GM12878 (cell line): Measurements from ENCODE around the gene TH. TPM values are rescaled to one million over a fixed set of nuclear protein-coding genes. Genes with fewer than 3 reads are reported as not detected.

Source experiments
- ATAC-seq: fragments of 200-7000 bp; cut with Tn5 transposase; 3 replicates; pipeline ENCODE4 v1.9.1; 2020; ENCODE audit warnings: mild to moderate bottlenecking, moderate library complexity
- BruUV-seq: library from RNA; stranded (reverse); fragments of 400-500 nt; replicated peaks from 2 replicates; lab custom pipeline; 2021; lab: Mats Ljungman, UMichigan
- CTCF ChIA-PET: fragments of 300-600 bp; sonication (Branson Sonifier 250); formaldehyde crosslinking; extraction: SDS; loops from one replicate; lab custom pipeline; 2021; ENCODE audit warnings: inconsistent platforms; lab: Yijun Ruan, JAX
- POLR2A ChIA-PET: fragments of 350-600 bp; formaldehyde crosslinking; extraction: SDS; loops from one replicate; lab custom pipeline; 2021; ENCODE audit warnings: inconsistent platforms; lab: Charles Lee
- RAD21 ChIA-PET: fragments of 300-600 bp; sonication (Branson Sonifier 250); formaldehyde crosslinking; loops from one replicate; lab custom pipeline; 2023; ENCODE audit warnings: antibody characterized with exemption; ENCODE audit not compliant: unreplicated experiment; lab: Charles Lee
- SMC1A ChIA-PET: fragments of 300-600 bp; sonication (Branson Sonifier 250); formaldehyde crosslinking; loops from one replicate; lab custom pipeline; 2023; ENCODE audit not compliant: unreplicated experiment, uncharacterized antibody; lab: Charles Lee
- DNase-seq: peaks from one replicate; pipeline ENCODE4 v3.0.0-alpha.2; 2011; ENCODE audit warnings: low read depth, low spot score
- FAIRE-seq: peaks from 3 replicates; lab custom pipeline; 2011; peaks lifted over from hg19 to GRCh38; lab: Jason Lieb, UNC
- H2AFZ ChIP-seq: 2 replicates; pipeline ENCODE4 v1.6.0; 2011; ENCODE audit warnings: low read depth, low read length, control low read depth; ENCODE audit not compliant: control insufficient read depth
- H3K27ac ChIP-seq: 2 replicates; pipeline ENCODE4 v1.5.1; 2011; ENCODE audit warnings: control low read depth; ENCODE audit not compliant: control insufficient read depth, insufficient read depth
- H3K27me3 ChIP-seq, 2 experiments: replicated peaks in 1 of 2; 2 replicates each; pipeline versions ENCODE4 v1.6.0 to v1.6.1; 2011; ENCODE audit warnings: low read length in 1 of 2; ENCODE audit not compliant: control insufficient read depth in 2 of 2, insufficient read depth in 2 of 2
- H3K36me3 ChIP-seq, 2 experiments: 2 replicates each; pipeline ENCODE4 v1.5.1; 2011; ENCODE audit warnings: low read length in 1 of 2; ENCODE audit not compliant: control insufficient read depth in 2 of 2, insufficient read depth in 2 of 2
- H3K4me1 ChIP-seq: 2 replicates; pipeline ENCODE4 v1.6.1; 2011; ENCODE audit warnings: mild to moderate bottlenecking, low read length, moderate library complexity, mixed read lengths; ENCODE audit not compliant: control insufficient read depth, insufficient read depth
- H3K4me2 ChIP-seq: 2 replicates; pipeline ENCODE4 v1.6.0; 2011; ENCODE audit warnings: control low read depth; ENCODE audit not compliant: control insufficient read depth, insufficient read depth
- H3K4me3 ChIP-seq: fragments of 200-600 bp; sonication (generic); 2 replicates; pipeline ENCODE4 v1.5.1; 2016
- H3K79me2 ChIP-seq: 2 replicates; pipeline ENCODE4 v1.6.0; 2011; ENCODE audit warnings: low read length; ENCODE audit not compliant: control insufficient read depth, insufficient read depth
- H3K9ac ChIP-seq: 2 replicates; pipeline ENCODE4 v1.8.0; 2011; ENCODE audit warnings: low read length, control low read depth, mixed read lengths; ENCODE audit not compliant: control insufficient read depth, insufficient read depth
- H3K9me3 ChIP-seq: replicated peaks from 3 replicates; pipeline ENCODE4 v1.5.1; 2011; ENCODE audit warnings: mild to moderate bottlenecking, low read length; ENCODE audit not compliant: control insufficient read depth, insufficient read depth
- H4K20me1 ChIP-seq: 2 replicates; pipeline ENCODE4 v1.6.0; 2011; ENCODE audit not compliant: control insufficient read depth, insufficient read depth
- MYC ChIP-seq: IDR thresholded peaks from 2 replicates; pipeline ENCODE4 v1.6.1; 2011; ENCODE audit warnings: mild to moderate bottlenecking, low read length, moderate library complexity, inconsistent platforms; ENCODE audit not compliant: insufficient read depth, insufficient replicate concordance, insufficient read length, severe bottlenecking
- SIX5 ChIP-seq: IDR thresholded peaks from 2 replicates; pipeline ENCODE4 v1.6.1; 2011; ENCODE audit warnings: mild to moderate bottlenecking, low read depth, low read length, moderate library complexity; ENCODE audit not compliant: severe bottlenecking
- SUZ12 ChIP-seq: fragments of 200-600 bp; sonication (generic); IDR thresholded peaks from one replicate; pipeline ENCODE4 v1.6.1; 2018; ENCODE audit warnings: antibody characterized with exemption, mild to moderate bottlenecking; ENCODE audit not compliant: unreplicated experiment
- ZNF24 ChIP-seq: fragments of 450-650 bp; IDR thresholded peaks from 2 replicates; pipeline ENCODE4 v1.6.1; 2017; ENCODE audit warnings: antibody characterized with exemption, mild to moderate bottlenecking
- WGBS: methylation state at CpG from one replicate; pipeline ENCODE4 v1.1.6; 2016; ENCODE audit warnings: low lambda C conversion rate; ENCODE audit not compliant: insufficient replicate concordance, insufficient coverage; ENCODE audit errors: missing lambda C conversion rate; 5-methylcytosine and 5-hydroxymethylcytosine counted together
- in situ Hi-C: fragments of 300-500 bp; cut with MboI; formaldehyde crosslinking; loops from 9 replicates; pipeline ENCODE4 v1.14.3; 2018; ENCODE audit warnings: mixed read lengths
- intact Hi-C: fragments of 100-400 bp; cut with micrococcal nuclease; formaldehyde crosslinking; loops from one replicate; pipeline ENCODE4 v1.14.2; 2022; ENCODE audit not compliant: unreplicated experiment
- polyA plus RNA-seq, 11 experiments: library from polyadenylated mRNA; depleted of rRNA in 4 of 11; unstranded in 6 of 11; stranded (reverse) in 5 of 11; fragments of >200 nt; fragmentation: Nextera tagmentation in 4 of 11; fragmentation: Illumina TruSeq in 1 of 11; extraction: Ambion mirVana in 4 of 11; extraction: Trizol in 1 of 11; gene quantifications; 1 replicate in 1 of 11; 2 replicates in 10 of 11; pipeline versions ENCODE4 v1.2.1 to v1.2.3, GENCODE V29; 2011 to 2016; ENCODE audit warnings: inconsistent platforms in 2 of 11, missing spikeins in 2 of 11, low read depth in 1 of 11
- total RNA-seq, 4 experiments: library from RNA; depleted of rRNA in 3 of 4; stranded (reverse); fragments of >200 nt in 3 of 4; fragmentation: Illumina TruSeq in 1 of 4; extraction: Trizol in 1 of 4; gene quantifications; 2 replicates each; pipeline versions ENCODE4 v1.2.1 to v1.2.3, GENCODE V29; 2013 to 2021
- TF ChIP-seq, protein P1 (sequence below), 3 experiments: IDR thresholded peaks in 2 of 3; conservative IDR thresholded peaks in 1 of 3; 2 replicates each; pipeline ENCODE4 v1.5.1; 2011; ENCODE audit warnings: low read depth in 3 of 3, low read length in 3 of 3, mild to moderate bottlenecking in 3 of 3, control low read depth in 2 of 3, moderate library complexity in 2 of 3, inconsistent platforms in 1 of 3, mixed read lengths in 1 of 3; ENCODE audit not compliant: control insufficient read depth in 2 of 3, insufficient read depth in 1 of 3; ENCODE audit errors: extremely low read depth in 1 of 3

Gene TH
- total and polyA plus RNA-seq, 10 of the 15 experiments (the other 5 are each of a cell fraction or from before 2014, with no cell fraction given), result not detected

DNA sequence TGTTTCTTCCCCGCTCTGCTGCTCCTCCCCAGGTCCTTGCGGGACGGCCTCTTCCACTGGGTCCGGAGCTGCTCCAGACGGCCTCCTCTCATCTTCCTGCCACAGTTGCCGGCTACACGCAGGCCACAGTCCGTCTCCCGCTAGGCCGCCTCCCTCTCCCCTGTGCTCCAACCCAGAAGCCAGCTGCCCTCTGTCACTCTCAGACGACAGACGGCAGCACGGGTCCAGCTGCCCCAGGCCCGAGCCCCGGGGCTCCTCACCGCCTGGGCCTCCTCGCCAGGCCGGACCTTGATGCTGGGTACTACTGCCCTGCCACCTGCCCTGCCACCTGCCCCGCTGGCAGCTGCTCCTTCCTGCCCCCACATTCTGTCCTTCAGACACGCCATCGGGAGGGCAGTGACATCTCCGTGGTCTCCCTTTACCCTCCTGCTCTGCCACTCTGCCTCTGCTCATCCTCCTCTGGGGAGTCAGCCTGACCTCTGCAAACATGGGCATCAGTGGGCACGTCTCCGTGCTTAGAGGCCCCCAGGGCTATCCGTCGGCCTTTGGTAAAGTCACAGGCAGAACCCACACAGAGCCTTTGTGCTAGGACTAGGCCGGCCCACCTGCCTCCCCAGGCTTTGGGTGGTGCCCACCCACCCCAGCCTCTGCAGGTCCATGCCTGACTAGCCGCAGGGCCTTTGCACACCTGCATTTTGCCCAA, 43.1 kb upstream of the TH start:
- H3K79me2 ChIP-seq, result no peaks in the 10 kb centered on the region
- intact Hi-C loops (no loop called here), in situ Hi-C loops (no loop called here)
- DNase-seq (no peak), ATAC-seq (no peak), FAIRE-seq (no peak)
- no peaks in the 10 kb centered on the region for H4K20me1 ChIP-seq
- ChIA-PET SMC1A (no interaction called here), POLR2A (no interaction called here), RAD21 (no interaction called here), CTCF (no interaction called here)
- WGBS, result 48% methylated on average over 28 of the region's 28 CpGs
- no peak overlapping the region for H3K27ac ChIP-seq
- H3K36me3 ChIP-seq, result no peaks in the 10 kb centered on the region
- H3K27me3 ChIP-seq, result no peaks in the 10 kb centered on the region; a peak in 1 of 4 replicates
- no peaks in the 10 kb centered on the region for H3K9me3 ChIP-seq
- no peak overlapping the region for H3K9ac ChIP-seq
- no peaks in the 10 kb centered on the region for H3K4me1 ChIP-seq
- BruUV-seq, result no TSS peak
- H2AFZ ChIP-seq, result no peak overlapping the region
- no peak for TF ChIP-seq ZNF24
- TF ChIP-seq SUZ12, result no peak
- no peak for TF ChIP-seq SIX5
- no peak for TF ChIP-seq MYC
- TF ChIP-seq, protein P1, sequence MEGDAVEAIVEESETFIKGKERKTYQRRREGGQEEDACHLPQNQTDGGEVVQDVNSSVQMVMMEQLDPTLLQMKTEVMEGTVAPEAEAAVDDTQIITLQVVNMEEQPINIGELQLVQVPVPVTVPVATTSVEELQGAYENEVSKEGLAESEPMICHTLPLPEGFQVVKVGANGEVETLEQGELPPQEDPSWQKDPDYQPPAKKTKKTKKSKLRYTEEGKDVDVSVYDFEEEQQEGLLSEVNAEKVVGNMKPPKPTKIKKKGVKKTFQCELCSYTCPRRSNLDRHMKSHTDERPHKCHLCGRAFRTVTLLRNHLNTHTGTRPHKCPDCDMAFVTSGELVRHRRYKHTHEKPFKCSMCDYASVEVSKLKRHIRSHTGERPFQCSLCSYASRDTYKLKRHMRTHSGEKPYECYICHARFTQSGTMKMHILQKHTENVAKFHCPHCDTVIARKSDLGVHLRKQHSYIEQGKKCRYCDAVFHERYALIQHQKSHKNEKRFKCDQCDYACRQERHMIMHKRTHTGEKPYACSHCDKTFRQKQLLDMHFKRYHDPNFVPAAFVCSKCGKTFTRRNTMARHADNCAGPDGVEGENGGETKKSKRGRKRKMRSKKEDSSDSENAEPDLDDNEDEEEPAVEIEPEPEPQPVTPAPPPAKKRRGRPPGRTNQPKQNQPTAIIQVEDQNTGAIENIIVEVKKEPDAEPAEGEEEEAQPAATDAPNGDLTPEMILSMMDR (IDR thresholded peaks at IDR 0.05 in 2 of 3, conservative IDR thresholded peaks at IDR 0.05 in 1 of 3; ENCODE audit: control insufficient read depth in 2 of 3, extremely low read depth in 1 of 3, insufficient read depth in 1 of 3, low read depth in 3 of 3, low read length in 3 of 3), result no peak
- no peak overlapping the region for H3K4me2 ChIP-seq
- H3K4me3 ChIP-seq, result no peak overlapping the region
